ENCODE data around the gene RER1.

The RER1 gene

GRCh38 chr1:2445162-2445822 is 53.7 kb downstream of the RER1 start:
- DNase-seq (ENCODE audit: low read depth, low spot score), result no peak

- DNase-seq (ENCODE audit: low read depth, low spot score), result no peak
These were observed 54.2 kb downstream of the RER1 start for GRCh38 chr1:2445823-2446215.

- no peak for DNase-seq (ENCODE audit: low read depth, low spot score)
These were observed 54.8 kb downstream of the RER1 start for GRCh38 chr1:2446394-2446793.

- no peak for DNase-seq (ENCODE audit: low read depth, low spot score)
These were observed 55.2 kb downstream of the RER1 start for GRCh38 chr1:2446861-2447260.

- no peak for DNase-seq (ENCODE audit: low read depth, low spot score)
These were observed 55.8 kb downstream of the RER1 start for GRCh38 chr1:2447276-2448097.

- DNase-seq (ENCODE audit: low read depth, low spot score), result no peak
These were observed 56.4 kb downstream of the RER1 start for GRCh38 chr1:2448098-2448445.

GRCh38 chr1:2449636-2450454 is 58.2 kb downstream of the RER1 start:
- DNase-seq (ENCODE audit: low read depth, low spot score), result no peak

GRCh38 chr1:2451741-2452140 is 60.1 kb downstream of the RER1 start:
- DNase-seq (ENCODE audit: low read depth, low spot score), result no peak

GRCh38 chr1:2452201-2452931 is 60.7 kb downstream of the RER1 start:
- no peak for DNase-seq (ENCODE audit: low read depth, low spot score)

GRCh38 chr1:2452932-2453315 is 61.3 kb downstream of the RER1 start:
- no peak for DNase-seq (ENCODE audit: low read depth, low spot score)

GRCh38 chr1:2454227-2454626 is 62.6 kb downstream of the RER1 start:
- no peak for DNase-seq (ENCODE audit: low read depth, low spot score)

Measured in smooth muscle cell of the brain vasculature (primary cell).